Kidney epithelial cell (primary cell): ENCODE measurements around the gene STRADB. TPM values are rescaled to one million over a fixed set of nuclear protein-coding genes. Genes with fewer than 3 reads are reported as not detected.

Experiments
- total RNA-seq: library from RNA; depleted of rRNA; stranded (reverse); fragments of >200 nt; gene quantifications from 2 replicates; pipeline ENCODE4 v1.2.3, GENCODE V29; 2015

The STRADB gene
- total RNA-seq, 1 donor from 2014 or later: 38.3 TPM

Other genes with a start within 250 kb of the STRADB start
- 13.9 and 14.2 TPM in 2 replicates for gene CASP8, start 191.2 kb upstream of the STRADB start, total RNA-seq
- 0.14 and 0.54 TPM in 2 replicates for gene FLACC1, start 94.4 kb upstream of the STRADB start, total RNA-seq
- 26.6 and 27.5 TPM in 2 replicates for gene TRAK2, start 282 bp upstream of the STRADB start, total RNA-seq
- 24.4 and 34.5 TPM in 2 replicates for gene TMEM237, start 191.8 kb downstream of the STRADB start, total RNA-seq
- 0.21 TPM in 1 of 2 replicates, not detected in the other for gene MPP4, start 246.9 kb downstream of the STRADB start, total RNA-seq